AG04450 (cell line): Measurements from ENCODE around the gene HSF4. TPM values are rescaled to one million over a fixed set of nuclear protein-coding genes. Genes with fewer than 3 reads are reported as not detected.

ENCODE experiments used
- CTCF ChIA-PET: fragments of 300-600, 350-600 bp; formaldehyde crosslinking; extraction: SDS; loops from one replicate; lab custom pipeline; 2022; ENCODE audit warnings: antibody characterized with exemption, inconsistent platforms; lab: Charles Lee
- POLR2A ChIA-PET: fragments of 350-600 bp; formaldehyde crosslinking; extraction: SDS; loops from one replicate; lab custom pipeline; 2021; ENCODE audit warnings: antibody characterized with exemption, inconsistent platforms; lab: Yijun Ruan, JAX
- DNase-seq: peaks from one replicate; pipeline ENCODE4 v3.0.0-alpha.2; 2011; ENCODE audit warnings: low read depth, low spot score
- H3K27ac ChIP-seq: one replicate; pipeline ENCODE4 v1.5.1; 2012; ENCODE audit warnings: low read depth, low read length, control low read depth
- H3K27me3 ChIP-seq: one replicate; pipeline ENCODE4 v1.6.0; 2012; ENCODE audit warnings: low read length; ENCODE audit not compliant: control insufficient read depth, insufficient read depth
- H3K4me3 ChIP-seq: 2 replicates; pipeline ENCODE4 v1.5.1; 2011; ENCODE audit warnings: mild to moderate bottlenecking, low read depth, low read length, control low read depth
- H3K9me3 ChIP-seq: 2 replicates; pipeline ENCODE4 v1.5.1; 2012; ENCODE audit warnings: low read length; ENCODE audit not compliant: control insufficient read depth, insufficient read depth
- CTCF ChIP-seq: IDR thresholded peaks from 2 replicates; pipeline ENCODE4 v1.5.1; 2011; ENCODE audit warnings: low read depth, low read length, control low read depth, inconsistent platforms
- polyA plus RNA-seq: library from polyadenylated mRNA; depleted of rRNA; stranded (reverse); fragments of >200 nt; gene quantifications from 2 replicates; pipeline ENCODE4 v1.2.3, GENCODE V29; 2011

Gene HSF4
- polyA plus RNA-seq, 1 experiment, result 0.82 TPM

GRCh38 chr16:67185651-67186134 is 21.1 kb downstream of the HSF4 start:
- Histone ChIP-seq H3K27ac (no peak overlapping the region), H3K4me3 (0 out of 2 replicates have a peak overlapping the region, but pooled peaks have one; percentile 18), H3K27me3 (no peaks in the 10 kb centered on the region), H3K9me3 (no peaks in the 10 kb centered on the region; the same call in 1 of the 2 replicates)
- TF ChIP-seq CTCF, result no peak
- POLR2A ChIA-PET, result interaction anchor here (0.5 to 1.2 kb wide), 8 partner anchors 13 to 78 kb away, joined by 3 to 5 read pairs (median 3); partner anchors contain the start of genes B3GNT9, NOL3 and SLC9A5
- no peak for DNase-seq
- CTCF ChIA-PET, result interaction anchor here (0.7 to 1.9 kb wide), 14 partner anchors 10 to 232 kb away, joined by 3 to 18 read pairs (median 6); no protein-coding TSS in a partner anchor

DNA sequence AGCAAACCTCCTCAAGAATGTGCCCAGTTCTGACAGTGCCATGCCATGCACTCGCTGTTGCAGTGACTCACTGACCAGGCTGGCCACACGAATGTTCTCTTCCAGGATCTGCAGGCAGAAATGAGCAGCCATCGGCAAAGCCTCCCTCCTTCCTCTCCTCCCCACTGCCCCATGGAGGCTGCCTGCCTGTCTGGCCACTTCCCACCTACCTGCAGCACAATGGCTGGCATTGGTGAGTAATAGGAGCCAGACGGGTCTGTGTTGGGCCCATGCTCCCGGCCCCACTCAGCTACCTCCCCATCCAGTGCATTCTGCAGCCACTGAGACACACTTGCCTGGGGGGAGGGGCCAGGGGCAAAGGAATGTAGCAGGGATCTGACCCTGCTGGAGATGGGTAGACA is 22.0 kb downstream of the HSF4 start:
- DNase-seq, result no peak
- POLR2A ChIA-PET, result interaction anchor here (0.6 to 0.7 kb wide), 2 partner anchors 11 to 167 kb away, joined by 3 to 4 read pairs; no protein-coding TSS in a partner anchor
- CTCF ChIA-PET, result no interaction called here

DNA sequence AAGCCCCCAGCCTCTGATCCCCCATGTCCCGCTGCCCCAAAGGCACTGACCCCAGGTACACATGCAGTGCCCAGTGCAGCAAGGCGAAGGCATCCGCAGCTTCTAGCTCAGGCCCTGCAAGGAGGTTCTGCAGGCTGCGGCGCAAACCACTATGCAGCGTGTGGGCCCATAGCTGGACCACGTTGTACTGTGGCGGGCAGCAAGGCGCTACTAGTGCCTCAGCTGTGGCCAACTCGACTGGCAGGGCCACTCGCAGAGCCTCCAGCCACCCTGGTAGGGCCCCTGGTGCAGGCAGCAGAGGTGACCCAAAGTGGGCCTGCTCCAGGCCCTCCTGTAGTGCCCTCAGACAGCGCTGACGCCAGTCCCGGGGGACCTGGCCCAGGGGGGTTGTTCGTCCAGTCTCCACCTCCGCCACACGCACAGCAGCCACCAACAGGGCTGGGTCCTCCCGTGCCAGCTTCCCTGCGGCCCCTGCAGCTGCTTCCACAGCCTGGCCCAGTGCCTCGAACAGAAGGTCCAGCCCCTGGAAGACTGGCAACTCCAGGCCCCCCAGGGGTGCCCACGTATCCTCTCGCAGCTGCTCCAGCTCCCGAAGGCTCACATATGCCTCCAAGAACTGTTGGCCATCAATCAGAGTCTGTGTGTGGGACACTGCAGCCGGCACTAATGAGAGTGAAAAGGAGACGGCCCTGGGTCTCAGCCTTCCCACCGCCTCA is 22.8 kb downstream of the HSF4 start:
- CTCF ChIA-PET, result interaction anchor here (0.6 kb wide), 1 partner anchor 233 kb away, joined by 4 read pairs; no protein-coding TSS in a partner anchor
- Histone ChIP-seq H3K27ac (no peak overlapping the region), H3K27me3 (no peaks in the 10 kb centered on the region), H3K4me3 (no peak overlapping the region), H3K9me3 (no peaks in the 10 kb centered on the region; the same call in 1 of the 2 replicates)
- POLR2A ChIA-PET, result interaction anchor here (0.6 kb wide), 1 partner anchor 167 kb away, joined by 3 read pairs; no protein-coding TSS in a partner anchor
- TF ChIP-seq CTCF, result no peak
- DNase-seq, result no peak

More for the DNA sequence above, 22.0 kb downstream of the HSF4 start:
- no peaks in the 10 kb centered on the region for H3K27me3 ChIP-seq
- TF ChIP-seq CTCF, result no peak
- no peaks in the 10 kb centered on the region; the same call in 1 of the 2 replicates for H3K9me3 ChIP-seq
- no peak overlapping the region for H3K27ac ChIP-seq
- no peak overlapping the region for H3K4me3 ChIP-seq

DNA sequence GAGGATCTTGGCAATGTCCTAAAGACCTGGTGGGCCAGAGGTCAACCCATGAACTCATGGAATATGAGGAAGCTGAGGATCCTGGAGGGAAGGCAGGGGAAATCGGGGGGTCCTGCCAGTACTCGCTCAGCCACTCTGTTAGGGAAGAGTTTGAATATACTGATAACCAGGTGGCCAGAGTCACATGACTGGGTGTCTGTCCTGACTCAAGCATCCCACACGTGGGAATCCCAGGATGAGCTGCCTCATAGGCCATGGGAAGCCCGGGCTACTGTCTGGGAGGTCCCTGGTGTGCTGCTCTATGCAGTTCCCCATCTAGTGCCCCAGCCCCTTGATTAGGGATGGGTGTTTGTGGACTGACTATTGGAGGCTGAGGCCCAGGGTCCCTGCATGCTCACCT is 23.8 kb downstream of the HSF4 start:
- POLR2A ChIA-PET, result no interaction called here
- CTCF ChIA-PET, result interaction anchor here (2.2 kb wide), 1 partner anchor 234 kb away, joined by 7 read pairs; no protein-coding TSS in a partner anchor
- Histone ChIP-seq H3K27me3 (no peaks in the 10 kb centered on the region), H3K27ac (no peak overlapping the region), H3K9me3 (no peaks in the 10 kb centered on the region; the same call in 1 of the 2 replicates), H3K4me3 (no peak overlapping the region)
- no peak for DNase-seq
- TF ChIP-seq CTCF, result no peak
